ENCODE measurements around the gene CTRL.
"Not testable (repeated sequence)": the region's sequence is repeated elsewhere in the genome, so short reads cannot be mapped to it uniquely, and the experiment has no call there.

CTRL gene

GRCh38 chr16:67917140-67917851 is 14.4 kb downstream of the CTRL start:
- H3K9ac ChIP-seq (ENCODE audit: low read length) = no peak overlapping the region
- peaks cover under 1% of the 10 kb centered on the region for H3K36me3 ChIP-seq (ENCODE audit: control insufficient read depth, insufficient read depth, low read length, severe bottlenecking)
- no peak overlapping the region for H3K4me3 ChIP-seq (ENCODE audit: low read length)
- DNase-seq (ENCODE audit: low read depth) = peak; percentile 65
- no peaks in the 10 kb centered on the region for H3K9me3 ChIP-seq (ENCODE audit: control insufficient read depth, low read length)
- H3K4me1 ChIP-seq (ENCODE audit: control insufficient read depth, insufficient read depth, low read length) = peaks cover 19% of the 10 kb centered on the region
- H3K27me3 ChIP-seq (replicated peaks; ENCODE audit: control insufficient read depth, insufficient read depth, low read length) = no peaks in the 10 kb centered on the region

GRCh38 chr16:67915831-67916723 is 15.6 kb downstream of the CTRL start:
- Histone ChIP-seq H3K36me3 (ENCODE audit: control insufficient read depth, insufficient read depth, low read length, severe bottlenecking) (peaks cover 11% of the 10 kb centered on the region), H3K4me3 (ENCODE audit: low read length) (no peak overlapping the region), H3K9me3 (ENCODE audit: control insufficient read depth, low read length) (no peaks in the 10 kb centered on the region), H3K4me1 (ENCODE audit: control insufficient read depth, insufficient read depth, low read length) (peaks cover 19% of the 10 kb centered on the region), H3K27me3 (replicated peaks; ENCODE audit: control insufficient read depth, insufficient read depth, low read length) (no peaks in the 10 kb centered on the region), H3K9ac (ENCODE audit: low read length) (no peak overlapping the region)
- no peak for DNase-seq (ENCODE audit: low read depth)

- H3K36me3 ChIP-seq (ENCODE audit: control insufficient read depth, insufficient read depth, low read length, severe bottlenecking) = peaks cover 14% of the 10 kb centered on the region
- not testable (repeated sequence) for DNase-seq (ENCODE audit: low read depth); H3K27me3 ChIP-seq (replicated peaks; ENCODE audit: control insufficient read depth, insufficient read depth, low read length); H3K4me3 ChIP-seq (ENCODE audit: low read length); H3K9me3 ChIP-seq (ENCODE audit: control insufficient read depth, low read length); H3K9ac ChIP-seq (ENCODE audit: low read length)
- H3K4me1 ChIP-seq (ENCODE audit: control insufficient read depth, insufficient read depth, low read length) = peaks cover 19% of the 10 kb centered on the region
Measured at GRCh38 chr16:67915496-67915769, 16.2 kb downstream of the CTRL start.

- no peak for DNase-seq (ENCODE audit: low read depth)
- Histone ChIP-seq H3K4me3 (ENCODE audit: low read length) (no peak overlapping the region), H3K36me3 (ENCODE audit: control insufficient read depth, insufficient read depth, low read length, severe bottlenecking) (peaks cover 17% of the 10 kb centered on the region), H3K27me3 (replicated peaks; ENCODE audit: control insufficient read depth, insufficient read depth, low read length) (no peaks in the 10 kb centered on the region), H3K9me3 (ENCODE audit: control insufficient read depth, low read length) (no peaks in the 10 kb centered on the region), H3K9ac (ENCODE audit: low read length) (no peak overlapping the region), H3K4me1 (ENCODE audit: control insufficient read depth, insufficient read depth, low read length) (peaks cover 19% of the 10 kb centered on the region)
Measured at GRCh38 chr16:67914758-67915495, 16.7 kb downstream of the CTRL start.

- no peak overlapping the region for H3K9ac ChIP-seq (ENCODE audit: low read length)
- H3K4me3 ChIP-seq (ENCODE audit: low read length) = no peak overlapping the region
- H3K27me3 ChIP-seq (replicated peaks; ENCODE audit: control insufficient read depth, insufficient read depth, low read length) = no peaks in the 10 kb centered on the region
- no peaks in the 10 kb centered on the region for H3K4me1 ChIP-seq (ENCODE audit: control insufficient read depth, insufficient read depth, low read length)
- no peaks in the 10 kb centered on the region for H3K9me3 ChIP-seq (ENCODE audit: control insufficient read depth, low read length)
- peak; percentile 53 for DNase-seq (ENCODE audit: low read depth)
- peaks cover 31% of the 10 kb centered on the region for H3K36me3 ChIP-seq (ENCODE audit: control insufficient read depth, insufficient read depth, low read length, severe bottlenecking)
Measured at GRCh38 chr16:67910158-67910557, 21.5 kb downstream of the CTRL start.

DNA sequence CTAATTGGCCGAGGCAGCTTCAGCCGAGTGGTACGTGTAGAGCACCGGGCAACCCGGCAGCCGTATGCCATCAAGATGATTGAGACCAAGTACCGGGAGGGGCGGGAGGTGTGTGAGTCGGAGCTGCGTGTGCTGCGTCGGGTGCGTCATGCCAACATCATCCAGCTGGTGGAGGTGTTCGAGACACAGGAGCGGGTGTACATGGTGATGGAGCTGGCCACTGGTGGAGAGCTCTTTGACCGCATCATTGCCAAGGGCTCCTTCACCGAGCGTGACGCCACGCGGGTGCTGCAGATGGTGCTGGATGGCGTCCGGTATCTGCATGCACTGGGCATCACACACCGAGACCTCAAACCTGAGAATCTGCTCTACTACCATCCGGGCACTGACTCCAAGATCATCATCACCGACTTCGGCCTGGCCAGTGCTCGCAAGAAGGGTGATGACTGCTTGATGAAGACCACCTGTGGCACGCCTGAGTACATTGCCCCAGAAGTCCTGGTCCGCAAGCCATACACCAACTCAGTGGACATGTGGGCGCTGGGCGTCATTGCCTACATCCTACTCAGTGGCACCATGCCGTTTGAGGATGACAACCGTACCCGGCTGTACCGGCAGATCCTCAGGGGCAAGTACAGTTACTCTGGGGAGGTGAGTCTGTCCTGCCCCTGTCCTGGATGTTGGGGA is 22.5 kb downstream of the CTRL start:
- no peak for DNase-seq (ENCODE audit: low read depth)
- Histone ChIP-seq H3K4me3 (ENCODE audit: low read length) (no peak overlapping the region), H3K9me3 (ENCODE audit: control insufficient read depth, low read length) (no peaks in the 10 kb centered on the region), H3K9ac (ENCODE audit: low read length) (no peak overlapping the region), H3K36me3 (ENCODE audit: control insufficient read depth, insufficient read depth, low read length, severe bottlenecking) (peaks cover 31% of the 10 kb centered on the region), H3K4me1 (ENCODE audit: control insufficient read depth, insufficient read depth, low read length) (no peaks in the 10 kb centered on the region), H3K27me3 (replicated peaks; ENCODE audit: control insufficient read depth, insufficient read depth, low read length) (no peaks in the 10 kb centered on the region)

- no peak overlapping the region for H3K9ac ChIP-seq (ENCODE audit: low read length)
- peaks cover 38% of the 10 kb centered on the region for H3K36me3 ChIP-seq (ENCODE audit: control insufficient read depth, insufficient read depth, low read length, severe bottlenecking)
- H3K9me3 ChIP-seq (ENCODE audit: control insufficient read depth, low read length) = no peaks in the 10 kb centered on the region
- no peak overlapping the region for H3K4me3 ChIP-seq (ENCODE audit: low read length)
- no peaks in the 10 kb centered on the region for H3K4me1 ChIP-seq (ENCODE audit: control insufficient read depth, insufficient read depth, low read length)
- DNase-seq (ENCODE audit: low read depth) = no peak
- no peaks in the 10 kb centered on the region for H3K27me3 ChIP-seq (replicated peaks; ENCODE audit: control insufficient read depth, insufficient read depth, low read length)
Measured at GRCh38 chr16:67907397-67908180, 24.1 kb downstream of the CTRL start.

GRCh38 chr16:67902831-67903230 is 28.8 kb downstream of the CTRL start:
- Histone ChIP-seq H3K4me1 (ENCODE audit: control insufficient read depth, insufficient read depth, low read length) (no peaks in the 10 kb centered on the region), H3K36me3 (ENCODE audit: control insufficient read depth, insufficient read depth, low read length, severe bottlenecking) (peaks cover 10% of the 10 kb centered on the region), H3K4me3 (ENCODE audit: low read length) (no peak overlapping the region), H3K27me3 (replicated peaks; ENCODE audit: control insufficient read depth, insufficient read depth, low read length) (no peaks in the 10 kb centered on the region), H3K9me3 (ENCODE audit: control insufficient read depth, low read length) (no peaks in the 10 kb centered on the region), H3K9ac (ENCODE audit: low read length) (no peak overlapping the region)
- DNase-seq (ENCODE audit: low read depth) = no peak

DNA sequence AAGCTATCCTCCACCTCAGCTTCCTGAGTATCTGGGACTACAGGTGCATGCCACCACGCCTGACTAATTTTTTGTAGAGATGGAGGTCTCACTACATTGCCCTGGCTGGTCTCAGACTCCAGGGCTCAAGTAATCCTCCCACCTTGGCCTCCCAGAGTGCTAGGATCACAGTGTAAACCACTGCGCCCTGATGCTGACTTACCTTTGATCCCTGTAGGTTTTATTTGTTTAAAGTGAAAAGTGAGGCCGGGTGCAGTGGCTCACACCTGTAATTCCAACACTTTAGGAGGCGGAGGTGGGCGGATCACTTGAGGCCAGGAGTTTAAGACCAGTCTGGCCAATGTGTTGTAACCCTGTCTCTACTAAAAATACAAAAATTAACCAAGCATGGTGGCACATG is 29.9 kb downstream of the CTRL start:
- H3K27me3 ChIP-seq (replicated peaks; ENCODE audit: control insufficient read depth, insufficient read depth, low read length) = no peaks in the 10 kb centered on the region
- DNase-seq (ENCODE audit: low read depth) = no peak
- H3K4me1 ChIP-seq (ENCODE audit: control insufficient read depth, insufficient read depth, low read length) = peaks cover 9% of the 10 kb centered on the region
- peaks cover 10% of the 10 kb centered on the region for H3K36me3 ChIP-seq (ENCODE audit: control insufficient read depth, insufficient read depth, low read length, severe bottlenecking)
- no peak overlapping the region for H3K9ac ChIP-seq (ENCODE audit: low read length)
- no peak overlapping the region for H3K4me3 ChIP-seq (ENCODE audit: low read length)
- H3K9me3 ChIP-seq (ENCODE audit: control insufficient read depth, low read length) = no peaks in the 10 kb centered on the region

DNA sequence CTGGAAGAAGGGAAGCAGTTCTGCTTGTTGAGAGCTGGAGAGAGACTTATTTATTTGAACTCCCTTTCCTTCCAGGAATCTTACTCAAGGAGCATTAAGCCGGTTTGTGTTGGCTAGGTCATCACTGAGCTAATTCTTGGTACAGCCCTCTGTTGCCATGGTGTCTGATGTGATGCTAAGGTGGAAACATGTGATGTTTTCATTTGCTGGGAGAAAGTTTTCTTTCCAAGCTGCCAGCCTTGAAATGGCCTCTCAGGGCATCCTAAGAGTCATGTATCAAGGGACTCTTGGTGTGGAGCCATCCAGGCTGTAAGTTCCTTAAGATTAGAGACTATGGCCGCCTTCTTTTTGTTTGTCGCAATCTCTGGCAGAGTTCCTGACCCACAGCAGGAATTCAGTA is 34.4 kb downstream of the CTRL start:
- H3K27me3 ChIP-seq (replicated peaks; ENCODE audit: control insufficient read depth, insufficient read depth, low read length) = no peaks in the 10 kb centered on the region

More for the DNA sequence above, 34.4 kb downstream of the CTRL start:
- DNase-seq (ENCODE audit: low read depth) = peak; percentile 42
- Histone ChIP-seq H3K4me1 (ENCODE audit: control insufficient read depth, insufficient read depth, low read length) (peaks cover 28% of the 10 kb centered on the region), H3K4me3 (ENCODE audit: low read length) (no peak overlapping the region), H3K9ac (ENCODE audit: low read length) (no peak overlapping the region), H3K9me3 (ENCODE audit: control insufficient read depth, low read length) (no peaks in the 10 kb centered on the region), H3K36me3 (ENCODE audit: control insufficient read depth, insufficient read depth, low read length, severe bottlenecking) (peaks cover 3% of the 10 kb centered on the region)

All from adipocyte (in vitro differentiated cells).